Glutamatergic neuron (in vitro differentiated cells): ENCODE measurements around the gene RNF180. TPM values are rescaled to one million over a fixed set of nuclear protein-coding genes. Genes with fewer than 3 reads are reported as not detected.
"Not testable (repeated sequence)": the region's sequence is repeated elsewhere in the genome, so short reads cannot be mapped to it uniquely, and the experiment has no call there.

ENCODE experiments used
- DNase-seq: peaks from one replicate; pipeline ENCODE4 v3.0.0; 2022
- H3K27ac Mint-ChIP-seq: one replicate; pipeline ENCODE4 v1.8.0; 2020; ENCODE audit warnings: mild to moderate bottlenecking, mixed read lengths, inconsistent platforms; ENCODE audit not compliant: unreplicated experiment
- H3K27me3 Mint-ChIP-seq: one replicate; pipeline ENCODE4 v1.8.0; 2020; ENCODE audit warnings: mild to moderate bottlenecking, moderate library complexity, mixed read lengths, inconsistent platforms; ENCODE audit not compliant: unreplicated experiment
- H3K36me3 Mint-ChIP-seq: one replicate; pipeline ENCODE4 v1.8.0; 2020; ENCODE audit warnings: mild to moderate bottlenecking, mixed read lengths, inconsistent platforms; ENCODE audit not compliant: unreplicated experiment
- H3K4me1 Mint-ChIP-seq: one replicate; pipeline ENCODE4 v1.8.0; 2020; ENCODE audit warnings: mild to moderate bottlenecking, low read depth, mixed read lengths, inconsistent platforms; ENCODE audit not compliant: unreplicated experiment
- H3K4me3 Mint-ChIP-seq: one replicate; pipeline ENCODE4 v1.8.0; 2020; ENCODE audit warnings: mild to moderate bottlenecking, mixed read lengths, inconsistent platforms; ENCODE audit not compliant: unreplicated experiment
- H3K9me3 Mint-ChIP-seq: one replicate; pipeline ENCODE4 v1.8.0; 2020; ENCODE audit warnings: mild to moderate bottlenecking, moderate library complexity, mixed read lengths, inconsistent platforms; ENCODE audit not compliant: unreplicated experiment
- total RNA-seq: library from RNA; stranded (reverse); fragmentation: NEBNext Ultra II Directional; extraction: Animal tissue kit (Norgen Biotek cat#: 25700); gene quantifications from one replicate; pipeline ENCODE4 v1.2.1, GENCODE V29; 2021; ENCODE audit not compliant: unreplicated experiment
- TF ChIP-seq, protein P1 (sequence below): fragments of 200-600 bp; sonication (generic); IDR thresholded peaks from one replicate; pipeline ENCODE4 v1.5.0; 2021; ENCODE audit not compliant: partially characterized antibody, unreplicated experiment

Gene RNF180
- total RNA-seq, 1 donor from 2014 or later = 9.1 TPM

DNA sequence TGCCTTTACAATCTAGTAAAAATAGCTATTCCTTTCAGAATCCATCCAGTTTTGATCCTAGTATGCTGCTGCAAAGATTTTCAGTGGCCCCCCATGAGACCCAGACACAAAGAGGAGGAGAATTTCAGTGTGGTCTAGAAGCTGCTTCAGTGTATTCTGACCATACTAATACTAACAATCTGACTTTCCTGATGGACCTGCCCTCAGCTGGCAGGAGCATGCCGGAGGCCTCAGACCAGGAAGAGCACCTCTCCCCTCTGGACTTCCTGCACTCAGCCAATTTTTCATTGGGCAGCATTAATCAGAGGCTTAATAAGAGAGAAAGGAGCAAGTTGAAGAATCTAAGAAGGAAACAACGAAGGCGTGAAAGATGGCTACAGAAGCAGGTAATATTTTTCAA lies 48.5 kb downstream of the RNF180 start:
- DNase-seq = no peak
- peaks cover 15% of the 10 kb centered on the region for H3K4me1 Mint-ChIP-seq
- no peaks in the 10 kb centered on the region for H3K9me3 Mint-ChIP-seq
- H3K27ac Mint-ChIP-seq = no peak overlapping the region
- H3K36me3 Mint-ChIP-seq = no peaks in the 10 kb centered on the region
- H3K27me3 Mint-ChIP-seq = no peaks in the 10 kb centered on the region
- TF ChIP-seq, protein P1, sequence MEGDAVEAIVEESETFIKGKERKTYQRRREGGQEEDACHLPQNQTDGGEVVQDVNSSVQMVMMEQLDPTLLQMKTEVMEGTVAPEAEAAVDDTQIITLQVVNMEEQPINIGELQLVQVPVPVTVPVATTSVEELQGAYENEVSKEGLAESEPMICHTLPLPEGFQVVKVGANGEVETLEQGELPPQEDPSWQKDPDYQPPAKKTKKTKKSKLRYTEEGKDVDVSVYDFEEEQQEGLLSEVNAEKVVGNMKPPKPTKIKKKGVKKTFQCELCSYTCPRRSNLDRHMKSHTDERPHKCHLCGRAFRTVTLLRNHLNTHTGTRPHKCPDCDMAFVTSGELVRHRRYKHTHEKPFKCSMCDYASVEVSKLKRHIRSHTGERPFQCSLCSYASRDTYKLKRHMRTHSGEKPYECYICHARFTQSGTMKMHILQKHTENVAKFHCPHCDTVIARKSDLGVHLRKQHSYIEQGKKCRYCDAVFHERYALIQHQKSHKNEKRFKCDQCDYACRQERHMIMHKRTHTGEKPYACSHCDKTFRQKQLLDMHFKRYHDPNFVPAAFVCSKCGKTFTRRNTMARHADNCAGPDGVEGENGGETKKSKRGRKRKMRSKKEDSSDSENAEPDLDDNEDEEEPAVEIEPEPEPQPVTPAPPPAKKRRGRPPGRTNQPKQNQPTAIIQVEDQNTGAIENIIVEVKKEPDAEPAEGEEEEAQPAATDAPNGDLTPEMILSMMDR = no peak
- H3K4me3 Mint-ChIP-seq = no peak overlapping the region

DNA sequence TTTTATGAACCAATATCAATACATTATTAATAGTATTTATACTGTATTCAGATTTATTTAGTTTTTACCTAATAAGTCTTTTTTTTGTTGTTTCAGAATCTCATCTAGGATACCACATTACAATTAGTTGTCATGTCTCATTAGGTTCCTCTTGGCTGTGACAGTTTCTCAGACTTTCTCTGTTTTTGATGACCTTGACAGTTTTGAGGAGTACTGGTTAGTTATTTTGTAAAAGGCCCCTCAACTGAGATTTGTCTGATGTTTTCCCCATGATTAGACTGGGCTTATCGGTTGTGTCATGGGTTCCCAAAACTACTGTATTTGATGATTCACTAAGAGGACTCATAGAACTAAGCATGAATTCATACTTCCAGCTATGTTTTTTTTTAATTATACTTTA lies 56.3 kb downstream of the RNF180 start:
- TF ChIP-seq, protein P1 = no peak
- Mint-ChIP-seq H3K27me3 (no peaks in the 10 kb centered on the region), H3K4me3 (no peak overlapping the region), H3K27ac (no peak overlapping the region), H3K36me3 (peaks cover 9% of the 10 kb centered on the region), H3K4me1 (no peaks in the 10 kb centered on the region), H3K9me3 (peaks cover 2% of the 10 kb centered on the region)
- DNase-seq = no peak

DNA sequence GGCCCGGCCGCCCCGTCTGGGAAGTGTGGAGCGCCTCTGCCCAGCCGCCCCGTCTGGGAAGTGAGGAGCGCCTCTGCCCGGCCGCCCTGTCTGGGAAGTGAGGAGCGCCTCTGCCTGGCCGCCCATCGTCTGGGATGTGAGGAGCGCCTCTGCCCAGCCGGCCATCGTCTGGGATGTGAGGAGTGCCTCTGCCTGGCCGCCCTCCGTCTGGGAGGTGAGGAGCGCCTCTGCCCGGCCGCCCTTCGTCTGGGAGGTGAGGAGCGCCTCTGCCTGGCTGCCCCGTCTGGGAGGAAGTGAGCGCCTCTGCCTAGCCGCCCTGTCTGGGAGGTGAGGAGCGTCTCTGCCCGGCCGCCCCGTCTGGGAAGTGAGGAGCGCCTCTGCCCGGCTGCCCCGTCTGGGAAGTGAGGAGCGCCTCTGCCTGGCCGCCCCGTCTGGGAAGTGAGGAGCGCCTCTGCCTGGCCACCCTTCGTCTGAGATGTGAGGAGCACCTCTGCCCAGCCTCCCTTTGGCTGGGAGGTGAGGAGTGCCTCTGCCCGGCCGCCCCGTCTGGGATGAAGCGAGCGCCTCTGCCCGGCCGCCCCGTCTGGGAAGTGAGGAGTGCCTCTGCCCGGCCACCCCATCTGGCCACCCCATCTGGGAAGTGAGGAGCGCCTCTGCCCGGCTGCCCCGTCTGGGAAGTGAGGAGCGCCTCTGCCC lies 59.8 kb downstream of the RNF180 start:
- not testable (repeated sequence) for H3K36me3 Mint-ChIP-seq, DNase-seq, H3K27ac Mint-ChIP-seq, H3K9me3 Mint-ChIP-seq, H3K4me1 Mint-ChIP-seq, H3K4me3 Mint-ChIP-seq, H3K27me3 Mint-ChIP-seq

DNA sequence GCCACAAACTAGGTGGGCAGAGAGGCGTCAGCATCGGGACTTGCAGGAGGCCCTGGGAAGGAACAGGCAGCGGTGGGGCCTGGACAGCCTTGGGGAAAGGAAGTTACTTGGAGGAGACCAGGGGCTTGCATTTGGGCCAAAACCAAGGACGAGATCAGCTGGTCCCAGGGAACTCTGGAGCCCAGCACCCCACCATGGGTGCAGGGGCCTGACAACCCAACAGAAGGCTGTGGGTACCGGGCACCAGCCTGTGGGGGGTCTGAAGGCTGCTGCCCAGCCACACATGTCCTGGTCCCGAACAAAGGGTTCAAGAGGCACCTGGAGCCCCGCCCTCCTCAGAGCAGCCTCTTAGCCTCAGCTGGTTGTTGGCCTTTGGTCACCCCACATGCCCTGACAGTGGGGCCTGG lies 61.5 kb downstream of the RNF180 start:
- DNase-seq, H3K27ac Mint-ChIP-seq, H3K4me1 Mint-ChIP-seq, H3K27me3 Mint-ChIP-seq, H3K9me3 Mint-ChIP-seq, H3K36me3 Mint-ChIP-seq, H3K4me3 Mint-ChIP-seq: not testable (repeated sequence)

DNA sequence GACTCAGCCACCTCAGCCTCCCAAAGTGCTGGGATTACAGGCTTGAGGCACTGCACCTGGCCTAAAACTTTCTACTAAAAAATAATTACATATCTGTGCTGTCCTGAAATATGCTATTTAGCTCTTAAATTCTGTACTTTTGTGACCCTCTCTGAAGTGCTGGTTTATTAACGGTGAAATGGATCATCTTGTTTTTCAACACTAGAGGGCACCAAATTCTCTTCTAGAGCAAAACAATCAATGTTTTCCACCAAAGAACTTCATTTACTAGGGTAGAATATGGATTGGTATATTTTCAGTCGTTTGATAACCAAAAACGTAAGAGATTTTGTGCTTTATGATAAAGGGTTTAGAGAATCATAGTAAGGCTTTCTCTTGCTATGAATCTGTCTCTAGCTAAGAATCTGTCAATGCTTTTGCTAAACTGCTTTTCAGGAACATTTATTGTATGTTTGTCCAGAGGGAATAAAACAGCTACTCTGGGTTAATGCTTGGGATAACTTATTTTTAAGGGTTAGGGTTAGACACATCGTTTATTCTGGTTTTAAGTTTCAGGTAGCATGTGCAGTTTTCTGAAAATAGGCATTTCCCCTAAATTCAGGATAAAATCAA lies 63.6 kb downstream of the RNF180 start:
- no peak overlapping the region for H3K4me3 Mint-ChIP-seq
- DNase-seq = no peak
- TF ChIP-seq, protein P1 = peak; percentile 81
- H3K9me3 Mint-ChIP-seq = peaks cover 1% of the 10 kb centered on the region
- peaks cover 3% of the 10 kb centered on the region for H3K36me3 Mint-ChIP-seq
- peaks cover 3% of the 10 kb centered on the region for H3K4me1 Mint-ChIP-seq
- H3K27ac Mint-ChIP-seq = no peak overlapping the region
- H3K27me3 Mint-ChIP-seq = peaks cover 2% of the 10 kb centered on the region

DNA sequence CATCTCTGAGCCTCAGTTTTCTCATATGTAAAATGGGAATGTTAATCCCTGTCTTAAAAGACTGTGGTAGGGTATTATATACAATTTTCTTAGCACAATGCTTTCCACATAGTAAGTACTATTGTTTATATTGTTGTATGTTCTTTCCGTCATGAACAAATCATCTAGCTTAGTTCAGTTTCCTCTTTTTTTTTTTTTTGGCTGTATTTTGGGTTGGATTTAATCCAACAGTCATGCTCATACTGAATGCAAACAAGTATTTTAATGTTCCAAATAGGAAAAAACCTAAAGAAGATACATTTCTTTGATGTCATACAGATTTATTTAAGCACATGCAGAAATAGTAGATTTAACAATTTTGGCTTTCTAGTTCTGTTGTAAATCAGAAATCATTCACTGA lies 95.1 kb downstream of the RNF180 start:
- TF ChIP-seq, protein P1 = no peak
- H3K4me3 Mint-ChIP-seq = no peak overlapping the region
- H3K27ac Mint-ChIP-seq = no peak overlapping the region
- no peaks in the 10 kb centered on the region for H3K4me1 Mint-ChIP-seq
- no peak for DNase-seq
- H3K36me3 Mint-ChIP-seq = no peaks in the 10 kb centered on the region
- no peaks in the 10 kb centered on the region for H3K9me3 Mint-ChIP-seq
- no peaks in the 10 kb centered on the region for H3K27me3 Mint-ChIP-seq
